NCI-H2081 (cell line): Measurements from ENCODE around the gene MAP4K4.

Experiments
- DNase-seq, 2 experiments: peaks; one replicate each; lab custom pipeline; 2025; lab: John Stamatoyannopoulos, UW

MAP4K4 gene

GRCh38 chr2:101697124-101698013 is at the start of gene MAP4K4:
TSS of gene MAP4K4 (plus strand) at chr2:101697707. CDS start at chr2:101698081, 374 bp downstream.
- peak; percentile 65 to 72 for DNase-seq

GRCh38 chr2:101653469-101653868 is 44.0 kb upstream of the MAP4K4 start:
- DNase-seq, result peak in 1 of 2 experiments; percentile 3

- no peak for DNase-seq
These were observed 41.6 kb upstream of the MAP4K4 start for GRCh38 chr2:101655702-101656422.

GRCh38 chr2:101657787-101658186 is 39.7 kb upstream of the MAP4K4 start:
- DNase-seq, result no peak

- DNase-seq, result no peak
These were observed 39.1 kb upstream of the MAP4K4 start for GRCh38 chr2:101658387-101658786.

GRCh38 chr2:101665312-101665711 is 32.2 kb upstream of the MAP4K4 start:
- DNase-seq, result no peak

- DNase-seq, result no peak
These were observed 29.7 kb upstream of the MAP4K4 start for GRCh38 chr2:101667823-101668222.

- DNase-seq, result no peak
These were observed 25.5 kb upstream of the MAP4K4 start for GRCh38 chr2:101672047-101672446.

GRCh38 chr2:101673920-101674319 is 23.6 kb upstream of the MAP4K4 start:
- no peak for DNase-seq

- DNase-seq, result no peak
These were observed 22.0 kb upstream of the MAP4K4 start for GRCh38 chr2:101675512-101675911.

GRCh38 chr2:101676674-101677073 is 20.8 kb upstream of the MAP4K4 start:
- DNase-seq, result no peak

- DNase-seq, result no peak
These were observed 19.8 kb upstream of the MAP4K4 start for GRCh38 chr2:101677658-101678057.

- no peak for DNase-seq
These were observed 19.1 kb upstream of the MAP4K4 start for GRCh38 chr2:101678379-101678778.

GRCh38 chr2:101679037-101679726 is 18.3 kb upstream of the MAP4K4 start:
- peak in 1 of 2 experiments; percentile 5 for DNase-seq

- no peak for DNase-seq
These were observed 17.6 kb upstream of the MAP4K4 start for GRCh38 chr2:101679801-101680487.

- DNase-seq, result no peak
These were observed 15.2 kb upstream of the MAP4K4 start for GRCh38 chr2:101682311-101682710.

GRCh38 chr2:101684313-101684712 is 13.2 kb upstream of the MAP4K4 start:
- no peak for DNase-seq

GRCh38 chr2:101688261-101688660 is 9.2 kb upstream of the MAP4K4 start:
- no peak for DNase-seq

GRCh38 chr2:101689114-101689825 is 8.2 kb upstream of the MAP4K4 start:
- DNase-seq, result no peak

GRCh38 chr2:101690547-101691152 is 6.9 kb upstream of the MAP4K4 start:
- DNase-seq, result no peak

- DNase-seq, result no peak
These were observed 5.5 kb upstream of the MAP4K4 start for GRCh38 chr2:101692041-101692440.
